ENCODE results near the gene PAK1IP1.

GRCh38 chr6:10745116-10745515, 50.3 kb downstream of the PAK1IP1 start:
- TF ChIP-seq CTCF (IDR thresholded peaks at IDR 0.05; ENCODE audit: insufficient read depth, low read depth, low read length) (no peak), EZH2 (IDR thresholded peaks at IDR 0.05; ENCODE audit: insufficient read depth, low read length) (no peak)
